IMR-90 (cell line): ENCODE measurements around the gene ZNF524. TPM values are rescaled to one million over a fixed set of nuclear protein-coding genes. Genes with fewer than 3 reads are reported as not detected.

Experiments used
- ATAC-seq: fragments of 200-7000 bp; cut with Tn5 transposase; 2 replicates; pipeline ENCODE4 v1.9.1; 2020; ENCODE audit warnings: low read depth, mild to moderate bottlenecking, moderate library complexity
- BruUV-seq: library from RNA; stranded (reverse); fragments of 400-500 nt; replicated peaks from 2 replicates; lab custom pipeline; 2021; lab: Mats Ljungman, UMichigan
- CTCF ChIA-PET: fragments of 300-600 bp; formaldehyde crosslinking; extraction: SDS; loops from one replicate; lab custom pipeline; 2021; ENCODE audit warnings: antibody characterized with exemption; lab: Yijun Ruan, JAX
- POLR2A ChIA-PET: fragments of 300-600 bp; sonication (Branson Sonifier 250); formaldehyde crosslinking; loops from one replicate; lab custom pipeline; 2022; ENCODE audit warnings: antibody characterized with exemption; ENCODE audit not compliant: unreplicated experiment; lab: Charles Lee
- DNase-seq: peaks from one replicate; pipeline ENCODE4 v3.0.0; 2013
- H2AFZ ChIP-seq: replicated peaks from 2 replicates; pipeline ENCODE3; 2013; ENCODE audit warnings: low read length, mild to moderate bottlenecking; ENCODE audit not compliant: poor library complexity
- H2AK5ac ChIP-seq: 2 replicates; pipeline ENCODE4 v1.6.1; 2013; ENCODE audit warnings: low read depth, low read length, inconsistent platforms
- H2AK9ac ChIP-seq: replicated peaks from 2 replicates; pipeline ENCODE3; 2013; ENCODE audit warnings: mild to moderate bottlenecking, low read depth, low read length, moderate library complexity; ENCODE audit not compliant: poor library complexity
- H2BK120ac ChIP-seq: 2 replicates; pipeline ENCODE4 v1.6.1; 2013; ENCODE audit warnings: low read depth, low read length, inconsistent platforms
- H2BK15ac ChIP-seq: 3 replicates; pipeline ENCODE4 v1.6.1; 2013; ENCODE audit warnings: low read depth, low read length, inconsistent platforms
- H2BK20ac ChIP-seq: 2 replicates; pipeline ENCODE4 v1.6.1; 2013; ENCODE audit warnings: low read depth, mild to moderate bottlenecking, inconsistent platforms, low read length, moderate library complexity
- H2BK5ac ChIP-seq: 2 replicates; pipeline ENCODE4 v1.6.1; 2013; ENCODE audit warnings: mild to moderate bottlenecking, low read depth, low read length, inconsistent platforms; ENCODE audit not compliant: poor library complexity, severe bottlenecking
- H3K14ac ChIP-seq: replicated peaks from 2 replicates; pipeline ENCODE4 v1.6.1; 2013; ENCODE audit warnings: low read depth, low read length, inconsistent platforms
- H3K18ac ChIP-seq: 2 replicates; pipeline ENCODE4 v1.6.1; 2013; ENCODE audit warnings: low read depth, low read length, control low read depth
- H3K23ac ChIP-seq: 2 replicates; pipeline ENCODE4 v1.6.1; 2013; ENCODE audit warnings: low read depth, low read length, inconsistent platforms
- H3K27ac ChIP-seq: 2 replicates; pipeline ENCODE4 v1.5.1; 2013; ENCODE audit warnings: mild to moderate bottlenecking, control low read depth, low read length; ENCODE audit not compliant: insufficient read depth
- H3K27me3 ChIP-seq: 2 replicates; pipeline ENCODE4 v1.6.1; 2013; ENCODE audit warnings: low read length; ENCODE audit not compliant: control insufficient read depth, insufficient read depth
- H3K36me3 ChIP-seq: 2 replicates; pipeline ENCODE4 v1.6.1; 2013; ENCODE audit warnings: low read length, mixed read lengths; ENCODE audit not compliant: control insufficient read depth, insufficient read depth
- H3K4ac ChIP-seq: 2 replicates; pipeline ENCODE4 v1.6.1; 2013; ENCODE audit warnings: low read depth, low read length, inconsistent platforms
- H3K4me1 ChIP-seq: 2 replicates; pipeline ENCODE4 v1.6.1; 2013; ENCODE audit warnings: low read length, mixed read lengths; ENCODE audit not compliant: control insufficient read depth, insufficient read depth
- H3K4me2 ChIP-seq: 2 replicates; pipeline ENCODE4 v1.6.1; 2013; ENCODE audit warnings: low read depth, mild to moderate bottlenecking, control low read depth, low read length, moderate library complexity
- H3K4me3 ChIP-seq: 2 replicates; pipeline ENCODE4 v1.5.1; 2013; ENCODE audit warnings: low read depth, mild to moderate bottlenecking, control low read depth, low read length, moderate library complexity; ENCODE audit not compliant: insufficient read depth
- H3K56ac ChIP-seq: 2 replicates; pipeline ENCODE4 v1.6.1; 2013; ENCODE audit warnings: low read length, inconsistent platforms; ENCODE audit not compliant: insufficient read depth; ENCODE audit errors: extremely low read depth
- H3K79me1 ChIP-seq, 2 experiments: 2 replicates each; pipeline ENCODE4 v1.6.1; 2013; ENCODE audit warnings: low read length in 2 of 2, inconsistent platforms in 1 of 2, low read depth in 1 of 2
- H3K9ac ChIP-seq: 2 replicates; pipeline ENCODE4 v1.6.1; 2013; ENCODE audit warnings: low read depth, low read length, control low read depth
- H3K9me1 ChIP-seq: 2 replicates; pipeline ENCODE4 v1.6.1; 2013; ENCODE audit warnings: low read length, inconsistent platforms; ENCODE audit not compliant: insufficient read depth
- H3K9me3 ChIP-seq: 2 replicates; pipeline ENCODE4 v1.6.1; 2013; ENCODE audit warnings: low read length; ENCODE audit not compliant: control insufficient read depth, insufficient read depth
- H4K20me1 ChIP-seq: 2 replicates; pipeline ENCODE4 v1.6.1; 2013; ENCODE audit warnings: low read length, inconsistent platforms; ENCODE audit not compliant: insufficient read depth
- H4K5ac ChIP-seq: 2 replicates; pipeline ENCODE4 v1.6.1; 2013; ENCODE audit warnings: mild to moderate bottlenecking, low read depth, low read length, control low read depth
- H4K8ac ChIP-seq, 2 experiments: 2 replicates each; pipeline ENCODE4 v1.6.1; 2013; ENCODE audit warnings: low read depth in 2 of 2, low read length in 2 of 2, control low read depth in 1 of 2, inconsistent platforms in 1 of 2
- H4K91ac ChIP-seq: 2 replicates; pipeline ENCODE4 v1.6.1; 2013; ENCODE audit warnings: low read depth, low read length, inconsistent platforms; ENCODE audit not compliant: insufficient read depth
- BHLHE40 ChIP-seq: fragments of 150-350 bp; IDR thresholded peaks from 2 replicates; pipeline ENCODE4 v1.6.1; 2016; ENCODE audit warnings: mild to moderate bottlenecking, low read depth, low read length
- CEBPB ChIP-seq: IDR thresholded peaks from 2 replicates; pipeline ENCODE4 v1.6.1; 2012; ENCODE audit warnings: low read depth, low read length, improper control_type of control experiment
- CHD1 ChIP-seq: IDR thresholded peaks from 2 replicates; pipeline ENCODE4 v1.6.1; 2012; ENCODE audit warnings: low read depth, low read length, improper control_type of control experiment
- CTCF ChIP-seq: conservative IDR thresholded peaks from 2 replicates; pipeline ENCODE4 v1.5.1; 2012; ENCODE audit warnings: mild to moderate bottlenecking, low read depth, low read length, improper control_type of control experiment
- ELK1 ChIP-seq: fragments of 150-350 bp; IDR thresholded peaks from 2 replicates; pipeline ENCODE4 v1.6.1; 2016; ENCODE audit warnings: low read depth, mild to moderate bottlenecking, low read length, moderate library complexity, borderline replicate concordance
- FOS ChIP-seq: fragments of 150-350 bp; IDR thresholded peaks from 2 replicates; pipeline ENCODE4 v1.6.1; 2016; ENCODE audit warnings: low read depth, low read length
- MAFK ChIP-seq: IDR thresholded peaks from 2 replicates; pipeline ENCODE4 v1.6.1; 2012; ENCODE audit warnings: low read depth, low read length, improper control_type of control experiment
- MAZ ChIP-seq: IDR thresholded peaks from 2 replicates; pipeline ENCODE4 v1.6.1; 2012; ENCODE audit warnings: low read depth, mild to moderate bottlenecking, low read length, improper control_type of control experiment, moderate library complexity, borderline replicate concordance
- MXI1 ChIP-seq: IDR thresholded peaks from 2 replicates; pipeline ENCODE4 v1.6.1; 2012; ENCODE audit warnings: low read depth, mild to moderate bottlenecking, low read length, moderate library complexity, borderline replicate concordance
- NFE2L2 ChIP-seq: fragments of 150-350 bp; IDR thresholded peaks from 2 replicates; pipeline ENCODE4 v1.6.1; 2016; ENCODE audit warnings: low read depth, mild to moderate bottlenecking, low read length
- POLR2A ChIP-seq: IDR thresholded peaks from 2 replicates; pipeline ENCODE4 v1.6.1; 2012; ENCODE audit warnings: mild to moderate bottlenecking, low read depth, low read length
- RAD21 ChIP-seq: IDR thresholded peaks from 2 replicates; pipeline ENCODE4 v1.6.1; 2012; ENCODE audit warnings: low read length, improper control_type of control experiment
- RCOR1 ChIP-seq: IDR thresholded peaks from 2 replicates; pipeline ENCODE4 v1.6.1; 2012; ENCODE audit warnings: mild to moderate bottlenecking, low read length, improper control_type of control experiment; ENCODE audit not compliant: insufficient replicate concordance
- RFX5 ChIP-seq: IDR thresholded peaks from 2 replicates; pipeline ENCODE4 v1.8.0; 2012; ENCODE audit warnings: low read depth, mild to moderate bottlenecking, low read length, moderate library complexity
- SMC3 ChIP-seq: fragments of 150-350 bp; IDR thresholded peaks from 2 replicates; pipeline ENCODE4 v1.6.1; 2016; ENCODE audit warnings: low read depth, mild to moderate bottlenecking, antibody characterized with exemption, low read length, moderate library complexity
- USF2 ChIP-seq: fragments of 150-350 bp; IDR thresholded peaks from 2 replicates; pipeline ENCODE4 v1.6.1; 2017; ENCODE audit warnings: mild to moderate bottlenecking, antibody characterized with exemption, low read length, low read depth
- WGBS, 2 experiments: methylation state at CpG; one replicate each; pipeline versions ENCODE4 v1.1.5 to v1.1.7; 2013; ENCODE audit warnings: missing lambda C conversion rate in 2 of 2; ENCODE audit not compliant: insufficient read length in 1 of 2; ENCODE audit errors: extremely low coverage in 2 of 2; 5-methylcytosine and 5-hydroxymethylcytosine counted together
- dilution Hi-C: fragments of 300-500 bp; cut with HindIII; formaldehyde crosslinking; loops from one replicate; pipeline ENCODE4 v1.14.3; 2018; ENCODE audit warnings: low sequenced_read_pairs; ENCODE audit not compliant: unreplicated experiment
- in situ Hi-C: fragments of 300-500 bp; cut with MboI; formaldehyde crosslinking; loops from 3 replicates; pipeline ENCODE4 v1.14.3; 2019; ENCODE audit warnings: low sequenced_read_pairs, inconsistent platforms, mixed read lengths
- intact Hi-C: fragments of 100-400 bp; cut with micrococcal nuclease; formaldehyde crosslinking; loops from 2 replicates; pipeline ENCODE4 v1.10.0; 2022
- polyA plus RNA-seq, 3 experiments: library from polyadenylated mRNA; depleted of rRNA; stranded (reverse); fragments of >200 nt; gene quantifications; 2 replicates each; pipeline ENCODE4 v1.2.3, GENCODE V29; 2012; ENCODE audit warnings: low replicate concordance in 1 of 3
- total RNA-seq: library from RNA; depleted of rRNA; stranded (reverse); fragments of >200 nt; gene quantifications from 2 replicates; pipeline ENCODE4 v1.2.3, GENCODE V29; 2012

Gene ZNF524
- total and polyA plus RNA-seq, 2 of the 4 experiments (the other 2 are of a cell fraction), result 2.3 to 6.6 TPM

- Histone ChIP-seq H2AFZ (peak overlapping the region; percentile 93), H2BK20ac (no peak overlapping the region), H4K5ac (no peak overlapping the region), H2BK120ac (no peak overlapping the region), H3K9me1 (0 out of 2 replicates have a peak, but pooled peaks cover 7% of the 10 kb centered on the region), H3K9me3 (no peaks in the 10 kb centered on the region), H3K9ac (peak overlapping the region; percentile 71; the same call in 1 of the 2 replicates), H4K91ac (no peak overlapping the region), H3K27ac (no peak overlapping the region), H3K4me2 (peak overlapping the region; percentile 97), H3K27me3 (no peaks in the 10 kb centered on the region), H3K4ac (no peak overlapping the region), H3K4me1 (peaks cover 3% of the 10 kb centered on the region; the same call in 1 of the 2 replicates), H4K8ac (peak overlapping the region; percentile 11 to 50; a peak in 2 of 4 replicates), H3K14ac (0 out of 2 replicates have a peak overlapping the region, but pooled peaks have one; percentile 58), H3K79me1 (peaks cover 7 to 30% of the 10 kb centered on the region in 2 experiments), H2AK5ac (no peak overlapping the region), H2AK9ac (no peak overlapping the region), H3K56ac (no peak overlapping the region), H2BK5ac (no peak overlapping the region), H3K36me3 (peaks cover 13% of the 10 kb centered on the region; the same call in 1 of the 2 replicates), H3K18ac (no peak overlapping the region), H3K23ac (no peak overlapping the region), H2BK15ac (no peak overlapping the region), H4K20me1 (no peaks in the 10 kb centered on the region; the same call in 1 of the 2 replicates), H3K4me3 (peak overlapping the region; percentile 83)
- intact Hi-C loops, result no loop called here
- no peak for ATAC-seq
- in situ Hi-C loops, result loop anchor here (25.0 kb wide), 2 partner anchors 338 to 513 kb away; partner anchors contain the start of genes BRSK1, HSPBP1 and PPP1R12C
- DNase-seq, result no peak
- 25% methylated on average over 4 of the region's 11 CpGs; no CpG with 5 or more reads in 1 of the 2 experiments for WGBS, 2 experiments
- no TSS peak for BruUV-seq
- dilution Hi-C loops, result no loop called here
- ChIA-PET POLR2A (interaction anchor here (0.9 to 1.0 kb wide), 2 partner anchors 26 to 72 kb away, joined by 3 to 4 read pairs; partner anchors contain the start of gene FIZ1), CTCF (interaction anchor here (2.0 kb wide), 1 partner anchor 19 kb away, joined by 6 read pairs; no protein-coding TSS in a partner anchor)
- no peak for TF ChIP-seq CHD1
- TF ChIP-seq POLR2A, result no peak
- TF ChIP-seq ELK1, result no peak
- no peak for TF ChIP-seq FOS
- TF ChIP-seq USF2, result no peak
- no peak for TF ChIP-seq MXI1
- no peak for TF ChIP-seq BHLHE40
- TF ChIP-seq RCOR1, result no peak
- no peak for TF ChIP-seq NFE2L2
- TF ChIP-seq RAD21, result no peak
- TF ChIP-seq CTCF, result no peak
- TF ChIP-seq MAFK, result no peak
- TF ChIP-seq RFX5, result no peak
- TF ChIP-seq MAZ, result no peak
- no peak for TF ChIP-seq SMC3
- no peak for TF ChIP-seq CEBPB
Measured at GRCh38 chr19:55625004-55625326, 24.9 kb downstream of the ZNF524 start.
